Loucy (cell line): ENCODE measurements around the gene ABHD2.

Experiments used
- H2AFZ ChIP-seq: fragments of 200-600 bp; sonication (generic); 2 replicates; pipeline ENCODE4 v1.6.0; 2016; ENCODE audit warnings: antibody characterized with exemption, mild to moderate bottlenecking, low read length, moderate library complexity
- H3F3A ChIP-seq: fragments of 200-600 bp; 2 replicates; pipeline ENCODE4 v1.6.0; 2016; ENCODE audit warnings: antibody characterized with exemption, low read depth, mild to moderate bottlenecking
- H3K27me3 ChIP-seq: fragments of 200-600 bp; sonication (generic); 2 replicates; pipeline ENCODE4 v1.6.1; 2014; ENCODE audit warnings: low read length, mild to moderate bottlenecking; ENCODE audit not compliant: insufficient read depth, poor library complexity, severe bottlenecking
- H3K36me3 ChIP-seq: fragments of 200-600 bp; sonication (generic); 2 replicates; pipeline ENCODE4 v1.6.1; 2016; ENCODE audit warnings: low read length; ENCODE audit not compliant: insufficient read depth
- H3K4me1 ChIP-seq: fragments of 200-600 bp; sonication (generic); 2 replicates; pipeline ENCODE4 v1.5.1; 2014; ENCODE audit warnings: low read length, mild to moderate bottlenecking; ENCODE audit not compliant: insufficient read depth, poor library complexity, severe bottlenecking
- H3K4me2 ChIP-seq: fragments of 200-600 bp; sonication (generic); 2 replicates; pipeline ENCODE4 v1.6.0; 2014; ENCODE audit warnings: antibody characterized with exemption, low read length, low read depth, mild to moderate bottlenecking; ENCODE audit not compliant: poor library complexity, severe bottlenecking
- H3K4me3 ChIP-seq: fragments of 200-600 bp; sonication (generic); 2 replicates; pipeline ENCODE4 v1.5.1; 2014; ENCODE audit warnings: low read length, mild to moderate bottlenecking, mixed read lengths; ENCODE audit not compliant: poor library complexity, severe bottlenecking
- H3K79me2 ChIP-seq: fragments of 200-600 bp; sonication (generic); 2 replicates; pipeline ENCODE4 v1.6.1; 2014; ENCODE audit warnings: low read length; ENCODE audit not compliant: insufficient read depth
- H3K9ac ChIP-seq: fragments of 200-600 bp; sonication (generic); 2 replicates; pipeline ENCODE4 v1.6.0; 2014; ENCODE audit warnings: mild to moderate bottlenecking, low read depth, low read length, moderate library complexity; ENCODE audit not compliant: poor library complexity, severe bottlenecking
- H3K9me2 ChIP-seq: fragments of 200-600 bp; sonication (generic); replicated peaks from 2 replicates; pipeline ENCODE4 v1.6.1; 2016; ENCODE audit warnings: low read depth, low read length, mixed read lengths
- H3K9me3 ChIP-seq: fragments of 200-600 bp; sonication (generic); 2 replicates; pipeline ENCODE4 v1.6.1; 2014; ENCODE audit warnings: mild to moderate bottlenecking, antibody characterized with exemption, low read length, low read depth; ENCODE audit not compliant: insufficient read depth
- H4K20me1 ChIP-seq: fragments of 200-600 bp; sonication (generic); 2 replicates; pipeline ENCODE4 v1.6.0; 2014; ENCODE audit warnings: antibody characterized with exemption, low read length, mild to moderate bottlenecking; ENCODE audit not compliant: insufficient read depth, poor library complexity, severe bottlenecking
- CTCF ChIP-seq: fragments of 200-600 bp; sonication (generic); conservative IDR thresholded peaks from 2 replicates; pipeline ENCODE4 v1.5.1; 2014; ENCODE audit warnings: mild to moderate bottlenecking, antibody characterized with exemption, low read length
- EZH2phosphoT487 ChIP-seq: fragments of 200-600 bp; IDR thresholded peaks from 2 replicates; pipeline ENCODE4 v1.6.1; 2018; ENCODE audit warnings: antibody characterized with exemption, mild to moderate bottlenecking, moderate library complexity, borderline replicate concordance

The ABHD2 gene

GRCh38 chr15:89107984-89108383 lies 19.7 kb downstream of the ABHD2 start:
- no peak overlapping the region for H2AFZ ChIP-seq
- H3K4me2 ChIP-seq: peak overlapping the region; percentile 17
- no peaks in the 10 kb centered on the region for H3K9me2 ChIP-seq
- TF ChIP-seq CTCF (no peak), EZH2phosphoT487 (no peak)
- no peaks in the 10 kb centered on the region for H3K27me3 ChIP-seq
- no peaks in the 10 kb centered on the region for H3F3A ChIP-seq
- no peaks in the 10 kb centered on the region for H4K20me1 ChIP-seq
- H3K36me3 ChIP-seq: peaks cover 9% of the 10 kb centered on the region; the same call in 1 of the 2 replicates
- no peak overlapping the region for H3K9ac ChIP-seq
- H3K4me1 ChIP-seq: peaks cover 45% of the 10 kb centered on the region
- peaks cover 31% of the 10 kb centered on the region; the same call in 1 of the 2 replicates for H3K79me2 ChIP-seq
- H3K4me3 ChIP-seq: no peak overlapping the region
- H3K9me3 ChIP-seq: no peaks in the 10 kb centered on the region

- H3K36me3 ChIP-seq: peaks cover 11% of the 10 kb centered on the region; the same call in 1 of the 2 replicates
- H3K4me1 ChIP-seq: peaks cover 48% of the 10 kb centered on the region
- H3K27me3 ChIP-seq: no peaks in the 10 kb centered on the region
Observed at GRCh38 chr15:89108835-89109234, 20.6 kb downstream of the ABHD2 start.

GRCh38 chr15:89109238-89109637 lies 21.0 kb downstream of the ABHD2 start:
- Histone ChIP-seq H3K4me2 (no peak overlapping the region), H3K9ac (no peak overlapping the region), H3K9me3 (no peaks in the 10 kb centered on the region), H4K20me1 (no peaks in the 10 kb centered on the region), H2AFZ (no peak overlapping the region), H3K4me1 (peaks cover 48% of the 10 kb centered on the region), H3K27me3 (no peaks in the 10 kb centered on the region), H3K79me2 (peaks cover 24% of the 10 kb centered on the region; the same call in 1 of the 2 replicates), H3K36me3 (peaks cover 11% of the 10 kb centered on the region; the same call in 1 of the 2 replicates), H3K9me2 (no peaks in the 10 kb centered on the region), H3F3A (no peaks in the 10 kb centered on the region), H3K4me3 (no peak overlapping the region)
- no peak for TF ChIP-seq EZH2phosphoT487
- TF ChIP-seq CTCF: no peak

More at GRCh38 chr15:89108835-89109234, 20.6 kb downstream of the ABHD2 start:
- no peaks in the 10 kb centered on the region for H4K20me1 ChIP-seq
- no peaks in the 10 kb centered on the region for H3F3A ChIP-seq
- no peak overlapping the region for H3K4me3 ChIP-seq
- H3K4me2 ChIP-seq: no peak overlapping the region
- H3K9me3 ChIP-seq: no peaks in the 10 kb centered on the region
- TF ChIP-seq CTCF (no peak), EZH2phosphoT487 (no peak)
- no peak overlapping the region for H2AFZ ChIP-seq
- H3K79me2 ChIP-seq: peaks cover 24% of the 10 kb centered on the region; the same call in 1 of the 2 replicates
- H3K9me2 ChIP-seq: no peaks in the 10 kb centered on the region
- H3K9ac ChIP-seq: no peak overlapping the region
